Skeletal muscle tissue (tissue), 4 donors: ENCODE results near the gene ZFP1. TPM values are rescaled to one million over a fixed set of nuclear protein-coding genes. Genes with fewer than 3 reads are reported as not detected.
A peak's percentile ranks its signal among the peaks of the same experiment; 100 is the strongest.

Experiments used
- H3K27ac ChIP-seq: one replicate; pipeline ENCODE4 v1.7.0; 2013; ENCODE audit warnings: mild to moderate bottlenecking, low read depth, low read length, inconsistent platforms
- H3K27me3 ChIP-seq, 3 donors: one replicate each; pipeline ENCODE4 v1.7.0; 2013; ENCODE audit warnings: low read length in 3 of 3; ENCODE audit not compliant: control insufficient read depth in 3 of 3, insufficient read depth in 3 of 3
- H3K36me3 ChIP-seq, 3 donors: one replicate each; pipeline ENCODE4 v1.7.0; 2013; ENCODE audit warnings: low read length in 3 of 3; ENCODE audit not compliant: control insufficient read depth in 3 of 3, insufficient read depth in 3 of 3
- H3K4me1 ChIP-seq, 3 donors: one replicate each; pipeline ENCODE4 v1.7.0; 2013; ENCODE audit warnings: low read length in 3 of 3, mild to moderate bottlenecking in 3 of 3; ENCODE audit not compliant: control insufficient read depth in 3 of 3, insufficient read depth in 3 of 3
- H3K4me3 ChIP-seq, 3 donors: one replicate each; pipeline ENCODE4 v1.7.0; 2013; ENCODE audit warnings: low read length in 3 of 3
- H3K9ac ChIP-seq, 3 donors: one replicate each; pipeline ENCODE4 v1.7.0; 2013; ENCODE audit warnings: low read length in 3 of 3, mild to moderate bottlenecking in 3 of 3, moderate library complexity in 2 of 3, low read depth in 1 of 3
- H3K9me3 ChIP-seq, 3 donors: one replicate each; pipeline ENCODE4 v1.7.0; 2013; ENCODE audit warnings: low read length in 3 of 3; ENCODE audit not compliant: control insufficient read depth in 3 of 3
- total RNA-seq: library from RNA; depleted of rRNA; stranded (reverse); fragments of >200 nt; gene quantifications from one replicate; pipeline ENCODE4 v1.2.3, GENCODE V29; 2014
- donor health status: Osteomylitis.

The ZFP1 gene
- total RNA-seq, 1 donor from 2014 or later: 12.5 TPM

DNA sequence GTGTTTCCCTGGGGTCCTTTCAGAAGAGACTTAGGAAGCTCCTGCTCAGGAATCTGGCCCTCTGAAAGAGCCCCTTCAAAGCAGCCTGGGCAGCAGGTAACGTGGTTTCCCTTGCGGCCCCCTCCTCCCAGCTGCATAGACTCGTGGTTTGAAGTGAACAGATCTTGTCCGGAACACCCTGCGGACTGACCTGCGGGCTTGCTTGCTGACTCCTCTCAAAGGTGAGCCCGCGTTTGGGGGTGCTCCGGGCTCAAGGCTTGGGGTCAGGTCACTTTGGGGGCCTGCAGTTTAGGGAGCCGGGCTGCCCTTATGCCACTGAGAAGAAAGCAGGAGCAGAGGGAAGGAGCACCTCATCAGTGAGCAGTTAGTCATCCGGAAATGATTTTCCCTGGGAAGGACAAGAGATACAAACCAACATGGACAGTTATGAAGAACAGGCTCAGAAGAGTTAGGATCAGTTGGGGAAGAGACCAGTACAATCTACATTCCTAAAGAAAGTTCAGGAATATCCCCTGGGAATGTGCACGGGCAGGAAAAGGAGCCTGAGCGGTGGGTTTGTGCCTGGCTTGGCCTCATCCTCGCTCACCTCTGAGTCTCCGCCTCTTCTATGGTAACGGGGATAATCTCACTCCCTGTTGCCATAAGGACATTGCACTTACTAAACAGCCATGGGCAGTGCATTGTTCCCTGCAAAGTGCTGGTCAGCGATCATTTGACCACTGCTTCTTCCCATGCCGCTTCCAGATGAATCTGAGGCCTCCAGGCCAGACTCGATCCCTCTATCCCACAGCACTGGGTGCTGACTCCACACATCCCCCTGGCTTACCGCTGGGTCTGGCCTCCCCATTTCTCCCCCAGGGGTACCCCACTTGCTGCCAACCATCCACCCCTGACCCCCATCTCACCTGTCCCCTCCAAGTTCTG is 41.7 kb upstream of the ZFP1 start:
- H3K9me3 ChIP-seq: no peaks in the 10 kb centered on the region
- no peaks in the 10 kb centered on the region for H3K27me3 ChIP-seq
- peak overlapping the region in 1 of 3 donors; percentile 54 for H3K4me3 ChIP-seq
- H3K36me3 ChIP-seq: peaks cover 5 to 17% (median 7%) of the 10 kb centered on the region in 3 donors
- H3K9ac ChIP-seq: peak overlapping the region; percentile 43 to 94 (median 79)
- peaks cover 67 to 71% (median 70%) of the 10 kb centered on the region in 3 donors for H3K4me1 ChIP-seq
- H3K27ac ChIP-seq: peak overlapping the region; percentile 96

DNA sequence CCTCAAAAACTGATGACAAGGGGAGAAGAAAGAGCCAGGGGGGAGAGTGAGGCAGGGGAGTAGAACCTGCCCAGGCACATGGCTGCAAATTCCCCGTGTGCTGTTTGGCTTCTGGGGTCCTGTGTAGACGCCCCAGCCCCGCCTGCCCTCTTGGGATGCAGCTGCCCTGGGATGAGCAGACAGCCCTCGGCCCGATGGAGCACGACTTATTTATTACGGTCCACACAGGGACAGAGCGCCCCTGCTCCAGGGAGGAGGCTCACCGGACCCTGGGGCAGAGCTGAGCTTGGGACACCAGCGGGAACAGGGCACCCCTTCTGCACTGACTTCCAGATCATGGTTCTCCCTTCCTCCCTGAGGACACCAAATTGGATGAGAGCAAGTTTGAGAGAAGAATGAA is 40.8 kb upstream of the ZFP1 start:
- Histone ChIP-seq H3K4me3 (peak overlapping the region in 2 of 3 donors; percentile 13 to 54), H3K4me1 (peaks cover 76 to 80% (median 79%) of the 10 kb centered on the region in 3 donors)

DNA sequence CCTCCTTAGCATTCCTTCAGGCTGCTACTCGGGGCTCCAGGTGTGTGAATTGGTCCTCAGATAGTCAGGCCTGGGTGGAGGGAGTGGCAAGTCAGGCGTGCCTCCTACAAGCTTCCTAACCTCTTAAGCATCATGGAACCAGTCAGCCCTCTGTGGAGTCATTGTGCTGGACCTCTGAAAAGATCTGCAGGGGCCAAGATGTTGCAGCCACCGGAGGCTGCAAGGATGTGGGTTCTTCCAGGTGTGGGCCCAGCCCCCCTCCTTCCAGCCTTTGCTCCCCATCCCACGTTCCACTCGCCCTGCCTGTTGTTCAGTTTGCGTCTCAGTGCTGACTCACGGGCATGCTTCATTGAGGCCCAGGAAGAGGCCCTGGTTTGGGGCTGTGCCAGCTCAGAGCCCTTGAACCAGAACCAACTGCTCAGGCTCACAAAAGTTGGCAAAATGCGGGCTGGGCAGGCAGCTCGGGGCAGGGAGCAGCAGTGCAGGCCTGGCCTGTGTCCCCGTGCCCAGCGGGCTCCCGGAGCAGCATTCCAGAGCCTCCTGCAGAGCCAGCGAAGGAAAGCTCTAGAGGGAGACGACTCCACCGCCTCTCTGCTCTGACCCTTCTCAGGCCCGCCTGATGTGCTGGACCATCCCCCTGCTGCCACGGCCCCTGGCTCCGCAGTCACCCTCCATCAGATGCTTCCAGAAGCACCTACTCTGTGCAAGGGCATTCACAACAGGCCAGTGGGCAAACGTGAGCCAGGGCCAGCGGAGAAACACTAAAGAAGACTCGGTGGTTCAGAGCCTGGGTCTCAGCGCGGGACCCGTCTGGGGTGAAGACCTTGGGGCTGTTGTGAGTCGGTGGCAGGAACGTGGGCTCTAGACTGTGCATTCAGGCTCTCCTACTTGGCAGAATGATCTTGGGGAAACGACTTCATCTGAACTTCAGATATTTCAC is 39.3 kb upstream of the ZFP1 start:
- H3K9ac ChIP-seq: peak overlapping the region; percentile 79 to 94 (median 89)
- H3K27me3 ChIP-seq: no peaks in the 10 kb centered on the region
- H3K9me3 ChIP-seq: no peaks in the 10 kb centered on the region
- H3K4me3 ChIP-seq: peak overlapping the region; percentile 46 to 61 (median 57)
- H3K36me3 ChIP-seq: peaks cover 9 to 36% (median 17%) of the 10 kb centered on the region in 3 donors
- H3K4me1 ChIP-seq: peaks cover 92 to 94% (median 93%) of the 10 kb centered on the region in 3 donors
- H3K27ac ChIP-seq: peak overlapping the region; percentile 96

More for the DNA sequence above, 40.8 kb upstream of the ZFP1 start:
- H3K9ac ChIP-seq: peak overlapping the region; percentile 61 to 94 (median 79)
- H3K9me3 ChIP-seq: no peaks in the 10 kb centered on the region
- peaks cover 3 to 22% (median 9%) of the 10 kb centered on the region in 3 donors for H3K36me3 ChIP-seq
- H3K27ac ChIP-seq: peak overlapping the region; percentile 96
- no peaks in the 10 kb centered on the region for H3K27me3 ChIP-seq

- Histone ChIP-seq H3K4me1 (peaks cover 90 to 92% (median 92%) of the 10 kb centered on the region in 3 donors), H3K9me3 (no peaks in the 10 kb centered on the region), H3K4me3 (peak overlapping the region; percentile 57 to 61 (median 59)), H3K9ac (peak overlapping the region; percentile 79 to 95 (median 89)), H3K27ac (peak overlapping the region; percentile 96), H3K27me3 (no peaks in the 10 kb centered on the region), H3K36me3 (peaks cover 10 to 30% (median 22%) of the 10 kb centered on the region in 3 donors)
Observed at GRCh38 chr16:75109732-75110243, 38.5 kb upstream of the ZFP1 start.

GRCh38 chr16:75110637-75111513 is 37.4 kb upstream of the ZFP1 start:
- peak overlapping the region; percentile 59 to 72 (median 66) for H3K4me3 ChIP-seq
- H3K36me3 ChIP-seq: peaks cover 10 to 26% (median 25%) of the 10 kb centered on the region in 3 donors
- H3K9me3 ChIP-seq: no peaks in the 10 kb centered on the region
- H3K9ac ChIP-seq: peak overlapping the region; percentile 76 to 95 (median 81)
- no peaks in the 10 kb centered on the region for H3K27me3 ChIP-seq
- peaks cover 87 to 90% (median 89%) of the 10 kb centered on the region in 3 donors for H3K4me1 ChIP-seq
- H3K27ac ChIP-seq: peak overlapping the region; percentile 96

DNA sequence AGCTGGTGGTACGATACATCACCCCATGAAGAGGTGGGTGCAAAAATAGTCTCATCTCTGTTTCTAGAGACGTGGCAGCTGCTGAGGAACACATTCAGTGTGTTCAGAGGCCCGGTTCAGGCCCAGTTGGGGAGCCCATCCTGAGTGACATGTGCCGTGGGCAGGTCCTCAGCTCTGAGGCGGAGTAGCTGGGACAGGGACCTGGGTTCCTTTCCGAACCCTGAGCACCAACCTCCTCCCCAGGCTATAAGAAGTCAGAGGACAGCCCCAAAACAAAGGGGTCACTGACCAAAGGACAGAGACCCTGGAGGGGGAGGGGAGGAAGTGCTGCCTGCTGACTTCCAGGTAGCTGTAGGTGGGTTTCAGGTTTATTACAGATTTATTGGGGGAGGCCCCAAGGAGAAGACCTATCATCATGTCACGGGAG is 36.8 kb upstream of the ZFP1 start:
- H3K4me1 ChIP-seq: peaks cover 81 to 87% (median 82%) of the 10 kb centered on the region in 3 donors
- peaks cover 10 to 25% (median 23%) of the 10 kb centered on the region in 3 donors for H3K36me3 ChIP-seq
- H3K27me3 ChIP-seq: no peaks in the 10 kb centered on the region
- no peaks in the 10 kb centered on the region for H3K9me3 ChIP-seq
- H3K4me3 ChIP-seq: peak overlapping the region; percentile 45 to 72 (median 66)
- peak overlapping the region; percentile 74 to 95 (median 76) for H3K9ac ChIP-seq
- peak overlapping the region; percentile 96 for H3K27ac ChIP-seq

- peak overlapping the region; percentile 96 for H3K27ac ChIP-seq
- peaks cover 79 to 84% (median 82%) of the 10 kb centered on the region in 3 donors for H3K4me1 ChIP-seq
- H3K9me3 ChIP-seq: no peaks in the 10 kb centered on the region
- H3K27me3 ChIP-seq: no peaks in the 10 kb centered on the region
- H3K9ac ChIP-seq: peak overlapping the region; percentile 74 to 95 (median 76)
- peaks cover 7 to 22% (median 20%) of the 10 kb centered on the region in 3 donors for H3K36me3 ChIP-seq
- H3K4me3 ChIP-seq: peak overlapping the region in 1 of 3 donors; percentile 45
Observed at GRCh38 chr16:75111961-75112733, 36.2 kb upstream of the ZFP1 start.

- Histone ChIP-seq H3K4me1 (peaks cover 72 to 78% (median 76%) of the 10 kb centered on the region in 3 donors), H3K4me3 (no peak overlapping the region), H3K36me3 (peaks cover 7 to 22% (median 20%) of the 10 kb centered on the region in 3 donors), H3K27me3 (no peaks in the 10 kb centered on the region), H3K9ac (peak overlapping the region; percentile 51 to 95 (median 76)), H3K9me3 (no peaks in the 10 kb centered on the region), H3K27ac (peak overlapping the region; percentile 96)
Observed at GRCh38 chr16:75112734-75113491, 35.4 kb upstream of the ZFP1 start.
